Pancreas (tissue), 10 donors: ENCODE measurements around the gene HSPA4L. TPM values are rescaled to one million over a fixed set of nuclear protein-coding genes. Genes with fewer than 3 reads are reported as not detected.

Source experiments
- ATAC-seq, 4 donors: fragments of 200-7000 bp; cut with Tn5 transposase; one replicate each; pipeline versions ENCODE4 v1.8.0 to v1.9.1; 2020; ENCODE audit warnings: mild to moderate bottlenecking in 4 of 4, moderate library complexity in 4 of 4
- DNase-seq, 6 donors: peaks; one replicate each; pipeline ENCODE4 v3.0.0-alpha.2; 2020
- FAIRE-seq: peaks from 2 replicates; lab custom pipeline; 2012; peaks lifted over from hg19 to GRCh38; lab: Jason Lieb, UNC
- H3K27ac ChIP-seq, 4 donors: fragments of 200-600 bp; sonication (generic); 1 replicate in 3 of 4; 2 replicates in 1 of 4; pipeline versions ENCODE4 v1.5.0 to v1.8.0; 2020
- H3K27me3 ChIP-seq, 4 donors: fragments of 200-600 bp; one replicate each; pipeline ENCODE4 v1.8.0; 2021
- H3K36me3 ChIP-seq, 3 donors: fragments of 200-600 bp; sonication (generic) in 1 of 3; one replicate each; pipeline versions ENCODE4 v1.5.0 to v1.8.0; 2020 to 2021
- H3K4me1 ChIP-seq, 3 donors: fragments of 200-600 bp; one replicate each; pipeline ENCODE4 v1.8.0; 2021
- H3K4me3 ChIP-seq, 4 donors: fragments of 200-600 bp; sonication (generic) in 2 of 4; one replicate each; pipeline versions ENCODE4 v1.5.0 to v1.8.0; 2020 to 2021
- H3K9me3 ChIP-seq, 4 donors: fragments of 200-600 bp; one replicate each; pipeline ENCODE4 v1.8.0; 2021
- WGBS, 2 donors: extraction: QIAGEN DNeasy Blood & Tissue Kit; methylation state at CpG; one replicate each; pipeline ENCODE4 v1.1.7; 2013; 5-methylcytosine and 5-hydroxymethylcytosine counted together
- intact Hi-C, 3 donors: fragments of 100-400 bp; cut with DNase I; formaldehyde crosslinking; loops; one replicate each; pipeline versions ENCODE4 v1.11.1 to v1.14.2; 2022
- polyA plus RNA-seq, 2 donors: library from polyadenylated mRNA; stranded (reverse); fragments of 200-250 nt; gene quantifications; one replicate each; pipeline ENCODE4 v1.2.3, GENCODE V29; 2013
- total RNA-seq, 6 donors: library from RNA; stranded (reverse); fragmentation: NEBNext Ultra II Directional in 4 of 6; extraction: Animal tissue kit (Norgen Biotek cat#: 25700) in 4 of 6; gene quantifications; one replicate each; pipeline versions ENCODE4 v1.2.1 to v1.2.4, GENCODE V29; 2021 to 2023
- TF ChIP-seq, protein P1 (sequence below), 4 donors: fragments of 200-600 bp; sonication (generic) in 3 of 4; IDR thresholded peaks; one replicate each; pipeline versions ENCODE4 v1.5.0 to v1.8.0; 2021; ENCODE audit warnings: antibody characterized with exemption in 4 of 4
- donor health status: healthy with polysubstance abuse.
- donor health status: DM: no; HTN: no; CAD: no; lungs with moderate emphysema.
- donor health status: DM: no; HTN: no; CAD: no.
- donor health status: control.
- donor health status: control.
- donor health status: Bipolar disorder and iron deficiency.
- donor health status: DM: yes; HTN: yes; CAD: no.
- donor health status: DM: no; HTN: no; CAD: no.
- donor health status: DM: no; HTN: no; CAD: no.
- donor health status: DM: yes; HTN: yes; CAD: no.

The HSPA4L gene
- total and polyA plus RNA-seq, 8 donors: 1.2 to 7.1 (median 5.4) TPM

DNA sequence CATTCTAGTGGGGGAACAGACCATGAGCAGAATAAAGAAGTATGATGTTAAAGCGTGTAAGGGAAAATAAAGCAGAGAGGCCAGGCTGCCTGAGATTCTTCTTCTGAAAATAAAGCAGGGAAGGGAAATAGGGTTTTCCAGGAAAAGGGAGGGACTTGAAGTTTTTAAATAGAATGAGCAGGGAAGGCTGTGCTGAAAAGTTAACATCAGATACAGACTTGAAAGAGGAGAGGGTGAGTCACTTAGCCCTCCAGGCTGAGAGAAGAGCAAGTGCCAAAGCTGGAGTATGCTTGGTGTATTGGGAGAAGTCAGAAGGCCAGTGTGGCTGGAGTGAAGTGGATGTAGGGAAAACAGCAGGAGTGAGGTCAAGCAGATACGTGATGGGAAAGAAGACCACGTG lies 88.6 kb downstream of the HSPA4L start:
- TF ChIP-seq, protein P1, sequence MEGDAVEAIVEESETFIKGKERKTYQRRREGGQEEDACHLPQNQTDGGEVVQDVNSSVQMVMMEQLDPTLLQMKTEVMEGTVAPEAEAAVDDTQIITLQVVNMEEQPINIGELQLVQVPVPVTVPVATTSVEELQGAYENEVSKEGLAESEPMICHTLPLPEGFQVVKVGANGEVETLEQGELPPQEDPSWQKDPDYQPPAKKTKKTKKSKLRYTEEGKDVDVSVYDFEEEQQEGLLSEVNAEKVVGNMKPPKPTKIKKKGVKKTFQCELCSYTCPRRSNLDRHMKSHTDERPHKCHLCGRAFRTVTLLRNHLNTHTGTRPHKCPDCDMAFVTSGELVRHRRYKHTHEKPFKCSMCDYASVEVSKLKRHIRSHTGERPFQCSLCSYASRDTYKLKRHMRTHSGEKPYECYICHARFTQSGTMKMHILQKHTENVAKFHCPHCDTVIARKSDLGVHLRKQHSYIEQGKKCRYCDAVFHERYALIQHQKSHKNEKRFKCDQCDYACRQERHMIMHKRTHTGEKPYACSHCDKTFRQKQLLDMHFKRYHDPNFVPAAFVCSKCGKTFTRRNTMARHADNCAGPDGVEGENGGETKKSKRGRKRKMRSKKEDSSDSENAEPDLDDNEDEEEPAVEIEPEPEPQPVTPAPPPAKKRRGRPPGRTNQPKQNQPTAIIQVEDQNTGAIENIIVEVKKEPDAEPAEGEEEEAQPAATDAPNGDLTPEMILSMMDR (IDR thresholded peaks at IDR 0.05): no peak
- Histone ChIP-seq H3K27me3 (no peaks in the 10 kb centered on the region), H3K4me1 (no peaks in the 10 kb centered on the region), H3K9me3 (no peaks in the 10 kb centered on the region), H3K36me3 (no peaks in the 10 kb centered on the region), H3K4me3 (no peak overlapping the region), H3K27ac (no peak overlapping the region)
- FAIRE-seq: no peak
- no peak for DNase-seq
- WGBS, 2 donors: 68 to 80% methylated on average over 3 of the region's 3 CpGs
- intact Hi-C loops: no loop called here
- ATAC-seq: peak in 2 of 4 donors; percentile 43 to 70

DNA sequence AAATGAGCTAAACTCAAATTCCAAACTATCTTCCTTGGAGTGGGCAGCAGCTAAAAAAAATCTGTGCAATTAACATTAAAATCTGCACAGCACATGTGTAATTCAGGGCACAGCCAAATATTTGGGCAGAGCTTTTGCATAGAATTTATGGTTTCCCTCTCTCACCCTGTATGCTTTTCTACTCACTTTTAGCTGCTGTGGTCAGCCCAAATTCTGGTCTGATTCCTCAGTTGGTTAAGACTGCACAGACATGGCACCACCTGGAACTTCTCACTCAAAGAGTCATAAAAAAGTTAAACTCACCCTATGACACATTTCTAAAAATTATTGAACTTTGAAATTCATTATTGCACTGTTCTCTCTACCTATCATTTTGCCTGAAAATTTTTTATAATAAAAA lies 93.7 kb downstream of the HSPA4L start:
- intact Hi-C loops: no loop called here
- Histone ChIP-seq H3K27ac (no peak overlapping the region), H3K27me3 (no peaks in the 10 kb centered on the region), H3K4me1 (peaks cover 0 to 4% (median 0%) of the 10 kb centered on the region in 3 donors), H3K4me3 (no peak overlapping the region), H3K9me3 (no peaks in the 10 kb centered on the region), H3K36me3 (no peaks in the 10 kb centered on the region)
- TF ChIP-seq, protein P1 (IDR thresholded peaks at IDR 0.05): no peak
- no peak for FAIRE-seq
- no peak for ATAC-seq
- no peak for DNase-seq

DNA sequence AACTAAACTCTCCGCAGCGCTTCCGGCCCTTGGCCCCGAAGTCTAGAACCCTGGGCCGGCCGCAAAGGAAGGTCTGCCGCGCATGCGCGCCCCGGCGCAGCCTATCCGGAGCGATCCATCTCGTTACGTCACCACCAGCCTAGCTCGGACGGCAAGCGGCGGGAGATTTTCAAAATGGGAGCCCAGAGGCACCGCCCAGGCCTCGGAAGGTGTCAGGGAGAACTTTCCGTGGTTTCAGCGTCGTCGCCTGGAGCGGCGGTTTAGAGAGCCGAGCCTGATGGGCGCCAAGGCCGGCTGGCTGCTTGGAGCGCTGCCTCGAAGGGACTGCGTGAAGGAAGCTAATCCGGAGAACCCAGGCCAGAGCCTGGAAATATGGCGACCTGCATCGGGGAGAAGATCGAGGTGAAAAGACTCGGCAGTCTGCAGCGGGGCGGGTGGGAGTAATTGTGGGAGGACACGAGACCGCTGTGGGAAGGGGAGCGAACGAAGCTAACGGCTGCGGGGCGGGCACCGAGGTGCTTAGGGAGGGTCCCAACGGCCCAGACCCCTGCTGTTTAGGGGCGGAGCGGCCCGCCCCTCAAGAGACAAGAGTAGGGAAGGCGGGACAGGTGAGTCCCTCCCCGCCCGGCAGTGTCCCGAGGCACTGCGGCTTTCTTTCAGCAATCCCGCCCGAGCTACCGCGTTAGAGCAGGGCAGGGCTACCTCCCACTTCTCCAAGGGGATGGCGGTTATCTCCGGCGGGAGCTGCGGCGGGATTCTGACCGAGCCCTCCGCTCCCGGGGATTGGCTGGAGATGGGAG lies 98.8 kb downstream of the HSPA4L start, which contains the start of gene PLK4:
Gene PLK4, plus strand, starts transcription at position 131 of the 800 bp plus-strand sequence. Its CDS starts 242 bp downstream, at position 373.
- ATAC-seq: peak; percentile 95 to 100 (median 99)
- Histone ChIP-seq H3K9me3 (no peaks in the 10 kb centered on the region), H3K4me1 (peaks cover 0 to 4% (median 0%) of the 10 kb centered on the region in 3 donors), H3K36me3 (no peaks in the 10 kb centered on the region), H3K4me3 (peak within 1 kb of the TSS; percentile 65 to 81 (median 78)), H3K27ac (peak within 1 kb of the TSS; percentile 35 to 80 (median 58)), H3K27me3 (no peaks in the 10 kb centered on the region)
- DNase-seq: peak; percentile 91 to 98 (median 95)
- intact Hi-C loops: no loop called here
- no peak for FAIRE-seq
- TF ChIP-seq, protein P1 (IDR thresholded peaks at IDR 0.05): no peak
- 0% methylated on average over 63 to 70 of the region's 70 CpGs for WGBS, 2 donors

DNA sequence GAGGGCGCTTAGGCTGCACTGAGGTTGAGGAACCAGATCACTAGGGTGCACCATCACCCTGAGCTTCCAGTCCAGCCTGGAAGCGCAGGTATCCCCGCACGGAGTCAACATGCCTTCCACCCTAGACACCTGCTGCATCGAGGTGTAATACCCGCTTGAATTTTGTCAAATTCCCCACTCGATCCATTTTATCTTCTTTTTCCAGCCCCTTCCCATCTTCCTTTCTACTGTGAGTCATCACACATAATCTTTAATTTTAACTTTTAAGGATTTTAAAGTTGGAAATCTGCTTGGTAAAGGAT lies 99.4 kb downstream of the HSPA4L start:
- Histone ChIP-seq H3K36me3 (no peaks in the 10 kb centered on the region), H3K27me3 (no peaks in the 10 kb centered on the region), H3K4me3 (peak overlapping the region; percentile 65 to 81 (median 78)), H3K4me1 (peaks cover 0 to 4% (median 0%) of the 10 kb centered on the region in 3 donors), H3K27ac (no peak overlapping the region), H3K9me3 (no peaks in the 10 kb centered on the region)
- intact Hi-C loops: no loop called here
- ATAC-seq: peak in 2 of 4 donors; percentile 65 to 76
- 0 to 1% methylated on average over 7 of the region's 7 CpGs for WGBS, 2 donors
- TF ChIP-seq, protein P1 (IDR thresholded peaks at IDR 0.05): no peak
- no peak for FAIRE-seq
- DNase-seq: no peak

DNA sequence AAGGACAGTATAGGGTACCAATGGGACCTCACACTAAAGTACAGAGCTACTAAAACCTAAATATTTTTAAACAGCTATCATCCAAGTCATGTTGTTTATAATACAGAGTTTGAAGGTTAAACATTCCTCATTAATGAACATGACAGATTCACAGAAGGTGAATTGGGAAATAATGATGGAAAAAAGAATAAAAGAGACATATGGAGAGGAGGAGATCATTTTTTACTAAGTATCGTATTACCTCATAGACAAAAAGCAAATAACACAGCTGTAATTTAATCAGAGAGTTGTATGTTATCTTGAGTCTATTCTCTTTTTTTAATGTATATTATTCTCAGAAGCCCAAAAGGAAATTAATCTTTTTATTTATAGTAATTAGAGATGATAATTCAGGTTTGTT lies 106.4 kb downstream of the HSPA4L start:
- intact Hi-C loops: no loop called here
- ATAC-seq: no peak
- no peak for FAIRE-seq
- H3K36me3 ChIP-seq: no peaks in the 10 kb centered on the region
- H3K27ac ChIP-seq: no peak overlapping the region
- H3K9me3 ChIP-seq: no peaks in the 10 kb centered on the region
- no peaks in the 10 kb centered on the region for H3K27me3 ChIP-seq
- no peaks in the 10 kb centered on the region for H3K4me1 ChIP-seq
- 85 to 91% methylated on average over 1 of the region's 1 CpG for WGBS, 2 donors
- H3K4me3 ChIP-seq: no peak overlapping the region
- TF ChIP-seq, protein P1 (IDR thresholded peaks at IDR 0.05): no peak
- DNase-seq: no peak
